GM21528 (cell line): Measurements from ENCODE around the gene ANKRD52.

Experiments
- ATAC-seq: cut with Tn5 transposase; IDR thresholded peaks from one replicate; pipeline ENCODE4 v1.9.1; 2021; ENCODE audit warnings: mild to moderate bottlenecking, moderate library complexity; ENCODE audit not compliant: unreplicated experiment, low FRiP score

The ANKRD52 gene

GRCh38 chr12:56188131-56188777, 69.9 kb downstream of the ANKRD52 start:
- ATAC-seq, result no peak
